HTR-8/SVneo (cell line): Measurements from ENCODE around the gene TRAFD1.
"Not testable (repeated sequence)": the region's sequence is repeated elsewhere in the genome, so short reads cannot be mapped to it uniquely, and the experiment has no call there.

ENCODE experiments used
- DNase-seq: peaks from one replicate; pipeline ENCODE4 v3.0.0; 2011; ENCODE audit warnings: low spot score, mixed read lengths; ENCODE audit not compliant: insufficient read length
- FAIRE-seq: peaks from 2 replicates; lab custom pipeline; 2011; peaks lifted over from hg19 to GRCh38; lab: Jason Lieb, UNC

TRAFD1 gene, protein sequence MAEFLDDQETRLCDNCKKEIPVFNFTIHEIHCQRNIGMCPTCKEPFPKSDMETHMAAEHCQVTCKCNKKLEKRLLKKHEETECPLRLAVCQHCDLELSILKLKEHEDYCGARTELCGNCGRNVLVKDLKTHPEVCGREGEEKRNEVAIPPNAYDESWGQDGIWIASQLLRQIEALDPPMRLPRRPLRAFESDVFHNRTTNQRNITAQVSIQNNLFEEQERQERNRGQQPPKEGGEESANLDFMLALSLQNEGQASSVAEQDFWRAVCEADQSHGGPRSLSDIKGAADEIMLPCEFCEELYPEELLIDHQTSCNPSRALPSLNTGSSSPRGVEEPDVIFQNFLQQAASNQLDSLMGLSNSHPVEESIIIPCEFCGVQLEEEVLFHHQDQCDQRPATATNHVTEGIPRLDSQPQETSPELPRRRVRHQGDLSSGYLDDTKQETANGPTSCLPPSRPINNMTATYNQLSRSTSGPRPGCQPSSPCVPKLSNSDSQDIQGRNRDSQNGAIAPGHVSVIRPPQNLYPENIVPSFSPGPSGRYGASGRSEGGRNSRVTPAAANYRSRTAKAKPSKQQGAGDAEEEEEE

DNA sequence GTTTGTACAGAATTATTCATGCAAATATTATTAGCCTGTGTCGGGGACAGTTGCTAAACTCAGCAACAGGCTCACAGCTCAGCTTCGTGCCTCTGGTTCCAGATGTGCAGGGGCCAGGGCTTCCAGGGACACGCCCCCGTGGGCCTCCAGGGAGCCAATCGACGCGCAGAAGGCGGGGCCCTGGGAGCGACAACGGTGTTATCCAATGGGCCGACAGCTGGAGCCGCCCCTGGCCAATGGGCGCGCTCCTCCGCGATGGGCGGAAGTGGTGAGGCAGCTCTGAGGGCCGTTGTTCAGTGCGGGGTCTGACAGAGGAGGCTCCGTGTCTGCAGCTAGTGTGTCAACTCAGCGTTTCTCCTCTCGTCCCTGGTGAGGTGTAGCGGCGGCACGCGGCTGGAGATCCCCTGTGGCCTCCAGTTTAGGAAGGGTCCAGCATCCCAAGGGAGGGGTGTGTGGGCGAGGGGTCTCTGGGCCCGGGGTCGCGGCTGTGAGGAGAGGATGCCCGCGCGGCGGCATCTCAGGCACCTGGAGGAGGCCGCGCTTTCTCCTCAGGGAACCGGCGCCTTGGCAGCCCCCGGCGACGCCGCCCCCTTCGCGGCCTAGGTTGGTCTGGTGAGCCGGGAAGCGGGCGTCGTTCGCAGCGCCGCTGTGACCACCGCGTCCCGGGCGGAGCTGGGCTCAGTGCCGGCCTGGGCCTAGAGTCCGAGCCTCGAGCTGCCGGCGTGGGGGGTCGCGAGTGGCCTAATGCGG, at the start of gene TRAFD1:
Gene TRAFD1 (plus strand): TSS at position 311 of the 750 bp plus-strand sequence. CDS start 4,963 bp downstream, outside the sequence.
- FAIRE-seq = peak; percentile 96
- peak; percentile 99 for DNase-seq

DNA sequence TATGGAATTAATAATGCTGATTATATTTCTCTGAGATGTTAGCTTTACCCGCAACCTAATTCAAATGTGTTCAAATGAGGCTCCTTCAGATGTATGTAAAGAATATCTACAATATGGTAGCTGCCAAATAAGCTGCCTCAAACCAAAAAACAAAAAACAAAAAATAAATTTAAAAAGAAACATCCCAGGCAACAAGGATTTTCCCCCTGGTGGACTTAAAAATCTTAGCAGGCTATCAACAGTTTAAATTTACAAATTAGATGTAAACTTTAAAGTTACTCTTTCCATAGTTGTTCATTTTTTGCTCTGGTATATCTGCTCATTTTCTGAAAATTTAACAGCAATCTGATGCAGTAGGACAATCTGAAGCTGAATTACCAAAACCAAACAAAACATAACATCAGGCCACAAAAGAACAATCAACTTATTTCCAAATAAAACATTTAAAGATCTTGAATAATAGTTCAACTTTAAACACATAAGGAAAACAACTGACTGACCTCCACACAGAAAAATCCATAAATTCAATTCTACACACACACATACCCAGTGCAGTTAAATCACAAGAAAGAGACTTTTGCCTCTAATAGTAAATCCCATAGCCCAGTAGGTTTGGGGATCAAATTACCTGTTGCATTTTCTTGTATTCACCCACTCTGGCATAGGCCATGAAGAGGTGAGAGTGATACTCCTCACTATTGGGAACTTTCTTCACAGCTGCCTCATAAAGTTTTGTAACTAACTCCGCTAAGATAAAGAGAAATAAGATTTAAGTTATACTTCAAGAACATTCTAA, 38.1 kb upstream of the TRAFD1 start:
- no peak for FAIRE-seq

DNA sequence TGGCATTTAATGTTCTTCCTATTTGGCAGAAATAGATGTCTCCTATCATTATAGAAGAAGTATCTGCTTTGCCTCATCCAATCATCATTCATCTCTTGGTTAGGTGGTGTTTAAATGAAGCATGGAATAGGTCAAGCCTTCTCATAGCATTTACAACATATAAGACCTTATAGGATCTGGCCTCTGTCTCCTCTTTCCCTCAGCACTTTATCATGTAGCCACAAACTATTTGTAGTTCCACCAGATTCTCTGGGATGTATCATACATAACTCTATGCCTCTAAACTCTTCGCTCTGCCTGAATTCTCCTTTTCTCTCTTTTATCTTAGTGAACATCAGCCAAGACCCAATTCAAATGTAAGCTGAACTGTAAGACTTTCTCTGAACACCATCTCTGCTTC, 37.5 kb upstream of the TRAFD1 start:
- no peak for DNase-seq
- FAIRE-seq = no peak

More for the DNA sequence above, 38.1 kb upstream of the TRAFD1 start:
- no peak for DNase-seq

DNA sequence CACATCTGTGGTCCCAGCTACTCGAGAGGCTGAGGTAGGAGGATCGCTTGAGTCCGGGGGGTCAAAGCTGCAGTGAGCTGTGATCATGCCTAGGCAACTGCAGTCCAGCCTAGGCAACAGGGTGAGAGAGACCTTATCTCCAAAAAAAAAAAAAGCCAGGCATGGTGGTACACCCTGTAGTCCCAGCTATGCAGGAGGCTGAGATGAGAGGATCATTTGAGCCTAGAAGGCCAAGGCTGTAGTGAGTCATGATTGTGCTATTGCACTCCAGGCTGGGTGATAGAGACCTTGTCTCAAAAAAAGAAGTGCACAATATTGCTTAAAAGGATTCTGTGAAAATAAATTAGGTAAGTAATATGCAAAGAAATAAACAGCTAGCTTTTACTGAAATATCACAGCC, 33.8 kb upstream of the TRAFD1 start:
- FAIRE-seq = no peak
- DNase-seq = no peak

DNA sequence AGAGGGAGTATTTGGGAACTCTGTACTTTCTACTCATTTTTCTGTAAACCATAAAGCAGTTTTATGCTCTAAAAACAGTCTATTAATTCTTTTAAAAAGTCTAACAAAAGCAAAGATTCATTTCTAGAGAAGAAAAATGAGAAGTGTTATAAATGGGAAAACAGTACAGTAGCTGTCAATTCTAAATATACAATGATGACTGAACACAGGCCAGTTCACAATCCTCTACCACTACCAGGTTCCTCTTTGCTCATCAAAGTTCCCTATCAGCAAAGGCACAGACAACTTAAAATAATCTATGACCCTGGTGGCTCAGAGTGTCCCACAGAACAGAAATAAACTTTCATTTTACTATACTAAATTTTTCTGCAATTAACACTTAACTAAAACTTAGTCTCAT, 29.3 kb upstream of the TRAFD1 start:
- FAIRE-seq = no peak
- no peak for DNase-seq

DNA sequence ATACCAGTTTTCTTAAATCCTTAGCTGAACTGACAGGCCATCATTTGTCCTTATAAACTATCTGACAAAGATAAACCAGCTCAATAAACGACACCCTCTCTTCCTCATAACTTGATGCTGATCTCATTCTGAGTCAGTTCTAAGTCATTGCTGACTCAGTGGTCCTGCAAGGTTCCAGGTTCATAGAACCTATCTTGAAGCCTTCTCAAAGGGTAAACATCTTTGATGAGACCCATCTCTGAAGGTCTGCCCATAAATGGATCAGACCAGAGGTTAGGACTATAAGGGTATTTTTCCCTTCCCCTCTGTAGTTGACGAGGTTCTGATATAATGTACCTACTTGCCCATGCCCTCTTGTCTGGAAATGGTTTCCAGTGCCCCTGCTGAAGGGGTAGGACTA, 28.7 kb upstream of the TRAFD1 start:
- no peak for FAIRE-seq
- DNase-seq = no peak

DNA sequence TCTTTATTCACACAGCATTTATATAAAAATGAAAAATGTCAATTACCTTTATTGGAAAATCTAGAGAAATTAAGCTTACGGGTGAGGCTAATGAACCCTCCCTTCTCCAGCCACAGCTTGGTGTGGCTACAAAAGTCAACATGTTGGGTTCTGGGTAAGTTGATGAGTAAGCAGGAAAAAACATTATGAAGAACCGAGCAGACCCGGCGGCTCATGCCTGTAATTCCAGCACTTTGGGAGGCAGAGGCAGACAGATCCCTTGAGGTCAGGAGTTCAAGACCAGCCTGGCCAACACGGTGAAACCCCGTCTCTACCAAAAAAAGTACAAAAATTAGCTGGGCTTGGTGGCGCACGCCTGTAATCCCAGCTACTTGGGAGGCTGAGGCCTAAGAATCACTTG, 27.7 kb upstream of the TRAFD1 start:
- FAIRE-seq = no peak
- no peak for DNase-seq

DNA sequence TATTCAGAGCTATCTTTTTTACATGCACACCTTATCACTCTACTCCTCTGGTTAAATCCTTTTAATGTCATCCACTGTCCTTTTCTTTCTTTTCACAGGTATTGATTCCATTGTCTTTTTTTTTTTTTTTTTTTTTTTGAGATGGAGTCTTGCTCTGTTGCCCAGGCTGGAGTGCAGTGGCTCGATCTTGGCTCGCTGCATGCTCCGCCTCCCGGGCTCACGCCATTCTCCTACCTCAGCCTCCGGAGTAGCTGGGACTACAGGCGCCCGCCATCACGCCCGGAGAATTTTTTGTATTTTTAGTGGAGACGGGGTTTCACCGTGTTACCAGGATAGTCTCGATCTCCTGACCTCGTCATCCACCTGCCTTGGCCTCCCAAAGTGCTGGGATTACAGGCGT, 24.9 kb upstream of the TRAFD1 start:
- not testable (repeated sequence) for DNase-seq, FAIRE-seq

DNA sequence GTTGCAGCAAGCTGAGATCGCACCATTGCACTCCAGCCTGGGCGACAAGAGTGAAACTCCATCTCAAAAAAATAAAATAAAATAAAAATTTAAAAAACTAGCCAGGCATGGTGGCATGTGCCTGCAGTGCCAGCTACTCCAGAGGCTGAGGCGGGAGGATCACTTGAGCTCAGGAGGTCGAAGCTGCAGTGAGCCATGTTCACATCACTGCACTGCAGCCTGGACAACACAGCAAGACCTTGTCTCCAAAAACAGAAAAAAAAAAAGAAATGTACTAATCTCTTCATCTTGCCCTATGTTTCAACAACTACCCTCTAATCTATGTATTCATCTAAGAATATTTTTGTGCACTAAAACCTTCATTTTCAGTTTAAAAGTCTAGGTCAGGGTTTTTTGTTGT, 23.2 kb upstream of the TRAFD1 start:
- FAIRE-seq = no peak
- no peak for DNase-seq

DNA sequence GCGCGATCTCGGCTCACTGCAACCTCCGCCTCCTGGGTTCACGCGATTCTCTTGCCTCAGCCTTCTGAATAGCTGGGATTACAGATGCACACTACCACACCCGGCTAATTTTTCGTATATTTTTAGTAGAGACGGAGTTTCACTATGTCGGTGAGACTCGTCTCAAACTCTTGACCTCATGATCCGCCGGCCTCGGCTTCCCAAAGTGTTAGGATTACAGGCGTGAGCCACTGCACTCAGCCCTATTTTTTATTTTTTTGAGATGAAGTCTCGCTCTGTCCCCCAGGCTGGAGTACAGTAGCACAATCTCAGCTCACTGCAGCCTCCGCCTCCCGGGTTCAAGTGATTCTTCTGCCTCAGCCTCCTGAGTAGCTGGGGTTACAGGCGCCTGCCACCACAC, 22.6 kb upstream of the TRAFD1 start:
- not testable (repeated sequence) for FAIRE-seq, DNase-seq

DNA sequence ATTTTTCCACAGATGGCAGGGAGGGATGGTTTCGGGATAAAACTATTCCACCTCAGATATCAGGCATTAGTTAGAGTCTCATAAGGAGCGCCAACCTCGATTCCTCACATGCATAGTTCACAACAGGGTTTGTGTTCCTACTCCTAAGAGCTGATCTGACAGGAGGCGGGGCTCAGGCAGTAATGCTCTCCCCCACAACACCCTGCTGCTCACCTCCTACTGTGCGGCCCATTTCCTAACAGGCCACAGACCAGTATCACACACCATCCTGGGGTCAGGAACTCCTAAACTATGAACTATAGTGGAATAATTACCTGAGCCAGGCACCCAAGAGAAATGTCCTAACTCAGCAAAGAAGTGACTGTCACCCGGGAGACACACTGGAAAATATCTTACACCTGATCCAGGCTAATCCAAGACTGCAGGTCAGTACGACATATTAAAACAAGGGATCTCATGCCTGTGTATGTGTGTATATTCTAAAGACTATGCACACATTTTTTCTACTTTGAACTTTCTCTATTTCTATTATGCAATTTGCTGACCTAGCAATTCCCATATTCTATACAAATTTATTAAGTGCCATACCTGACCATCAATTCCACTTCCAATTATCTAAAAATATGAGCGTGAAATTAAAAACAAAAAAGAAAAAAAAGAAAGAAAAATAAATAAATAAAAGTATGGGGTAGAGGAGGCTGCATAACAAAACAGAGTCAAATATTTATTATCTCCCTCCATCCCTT, 21.4 kb upstream of the TRAFD1 start:
- DNase-seq = no peak
- no peak for FAIRE-seq

DNA sequence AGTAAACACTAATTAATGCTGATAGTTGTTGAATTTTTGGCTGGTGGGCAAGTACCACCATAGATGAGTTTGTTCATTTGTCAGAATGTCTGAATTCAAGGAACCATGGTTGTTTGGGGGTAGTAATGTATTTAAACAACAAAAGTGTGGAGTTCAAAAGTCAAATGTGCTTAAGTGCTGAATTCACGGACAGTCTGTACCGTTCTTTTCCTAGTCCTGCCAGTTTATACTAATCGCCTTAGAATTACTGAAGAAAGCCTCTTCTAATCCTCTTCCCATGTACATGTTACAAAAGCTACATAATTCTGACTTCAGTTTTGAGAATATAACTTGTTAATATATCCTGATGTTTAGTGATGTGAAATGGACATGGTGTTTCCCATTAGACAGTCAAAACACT, 19.5 kb upstream of the TRAFD1 start:
- no peak for FAIRE-seq
- DNase-seq = no peak

DNA sequence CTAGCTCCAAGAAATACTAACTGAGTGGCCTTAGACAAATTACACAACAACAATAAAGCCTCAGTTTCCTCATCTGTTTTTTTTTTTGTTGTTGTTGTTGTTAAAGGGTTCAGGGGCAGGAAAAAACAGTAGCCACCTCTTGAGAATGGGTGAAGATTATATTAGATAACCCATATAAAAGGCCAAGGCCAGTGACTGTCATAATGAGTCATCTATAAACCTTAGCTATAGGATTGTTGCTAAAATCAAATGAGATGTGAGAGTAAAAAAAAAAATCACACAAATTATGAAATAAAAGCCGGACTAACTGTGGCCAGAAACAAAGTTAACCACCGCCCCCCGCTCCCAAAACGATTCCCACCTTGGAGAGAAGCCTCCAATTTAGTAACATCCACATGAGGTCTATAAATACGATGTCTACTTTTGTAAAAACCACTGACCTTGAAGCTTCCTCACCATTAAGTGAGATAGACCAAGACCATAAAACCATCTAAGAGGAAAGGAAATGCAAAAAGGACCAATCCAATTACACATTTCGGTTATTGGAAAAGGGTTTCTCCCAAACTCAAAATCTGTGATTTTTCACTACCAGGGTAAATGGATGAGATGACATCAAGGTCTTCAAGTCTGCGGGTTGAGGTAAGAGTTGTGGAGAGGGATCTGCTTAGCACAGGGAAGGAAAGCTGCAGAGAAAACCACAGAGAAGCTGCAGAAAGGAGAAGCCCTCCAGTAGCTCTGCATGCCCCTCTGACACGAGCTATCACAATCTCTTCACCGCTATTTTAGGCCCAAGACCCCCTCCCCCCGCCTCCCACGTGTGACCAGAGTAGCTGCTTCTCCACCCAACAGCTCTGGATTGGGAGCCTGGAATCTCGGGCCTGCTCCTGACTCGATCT, 17.8 kb upstream of the TRAFD1 start:
- DNase-seq = no peak
- FAIRE-seq = no peak

DNA sequence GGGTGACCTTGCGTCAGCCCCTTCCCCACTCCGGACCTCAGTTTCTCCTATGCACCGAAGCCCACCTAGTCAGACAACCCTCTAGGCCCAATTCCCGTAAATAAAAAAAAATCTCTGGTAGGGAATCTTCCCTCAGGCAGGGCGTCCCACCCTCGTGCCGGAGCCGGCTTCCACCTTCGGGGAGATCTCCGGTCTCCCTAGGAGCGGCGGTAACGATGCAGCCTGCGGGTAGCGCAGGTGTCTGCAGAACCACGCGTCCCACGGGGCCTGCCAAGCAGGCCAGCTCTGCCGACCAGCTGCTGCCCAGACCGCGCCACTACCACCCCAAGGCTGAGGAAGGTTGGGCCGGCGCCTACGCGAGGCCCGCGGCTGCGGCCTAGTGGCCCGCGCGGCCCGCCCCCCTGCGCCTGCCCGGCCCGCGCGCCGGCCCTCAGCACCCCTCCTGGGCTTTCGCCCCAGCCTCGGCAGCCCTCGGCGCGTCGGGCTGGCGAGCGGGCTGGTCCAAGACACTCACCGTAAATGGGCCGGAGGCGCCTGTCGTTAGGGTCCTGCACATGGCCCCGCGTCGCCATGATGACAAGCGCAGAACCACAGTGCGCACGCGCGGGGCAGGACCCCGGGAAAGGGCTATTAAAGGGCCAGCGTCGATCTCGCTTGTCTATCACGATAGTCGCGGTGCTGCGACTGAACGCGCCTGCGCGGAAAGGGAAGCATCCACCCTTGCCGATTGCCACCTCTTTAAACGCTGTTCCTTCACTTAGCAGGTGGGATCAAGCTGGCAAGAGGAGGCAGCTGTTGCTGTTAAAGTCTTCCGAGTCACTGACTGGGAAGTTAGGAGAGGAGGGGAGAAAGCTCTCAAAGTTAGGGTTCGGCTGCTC, 16.9 kb upstream of the TRAFD1 start, which contains the start of gene NAA25:
Gene NAA25 (minus strand): TSS at position 582 of the 878 bp plus-strand sequence. CDS start 10 bp downstream, at position 572.
- no peak for FAIRE-seq

DNA sequence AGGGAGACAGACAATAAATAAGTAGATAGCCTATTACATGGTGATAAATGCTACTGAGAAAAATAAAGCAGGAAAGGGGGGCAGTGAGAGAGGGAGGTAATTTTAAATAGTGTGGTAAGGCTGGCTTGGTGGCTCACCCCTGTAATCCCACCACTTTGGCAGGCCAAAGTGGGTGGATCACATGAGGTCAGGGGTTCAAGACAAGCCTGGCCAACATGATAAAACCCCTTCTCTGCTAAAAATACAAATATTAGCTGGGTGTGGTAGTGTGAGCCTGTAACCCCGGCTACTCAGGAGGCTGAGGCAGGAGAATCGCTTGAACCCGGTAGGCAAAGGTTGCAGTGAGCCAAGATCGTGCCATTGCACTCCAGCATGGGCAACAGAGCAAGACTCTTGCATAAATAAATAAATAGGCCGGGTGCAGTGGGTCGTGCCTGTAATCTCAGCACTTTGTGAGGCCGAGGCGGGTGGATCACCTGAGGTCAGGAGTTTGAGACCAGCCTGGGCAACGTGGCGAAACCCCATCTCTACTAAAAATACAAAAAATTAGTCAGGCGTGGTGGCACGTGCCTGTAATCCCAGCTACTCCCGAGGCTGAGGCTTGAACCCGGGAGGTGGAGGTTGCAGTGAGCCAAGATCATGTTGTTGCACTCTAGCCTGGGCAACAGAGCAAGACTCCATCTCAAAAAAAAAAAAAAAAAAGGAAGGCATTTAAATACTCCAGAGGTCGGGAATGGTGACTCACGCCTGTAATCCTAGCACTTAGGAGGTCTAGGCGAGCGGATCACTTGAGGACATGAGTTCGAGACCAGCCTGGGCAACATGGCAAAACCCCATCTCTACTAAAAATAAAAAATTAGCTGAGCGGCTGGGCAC, 14.3 kb upstream of the TRAFD1 start:
- FAIRE-seq, DNase-seq: not testable (repeated sequence)

More for the DNA sequence above, 16.9 kb upstream of the TRAFD1 start, which contains the start of gene NAA25:
- DNase-seq = peak; percentile 93

DNA sequence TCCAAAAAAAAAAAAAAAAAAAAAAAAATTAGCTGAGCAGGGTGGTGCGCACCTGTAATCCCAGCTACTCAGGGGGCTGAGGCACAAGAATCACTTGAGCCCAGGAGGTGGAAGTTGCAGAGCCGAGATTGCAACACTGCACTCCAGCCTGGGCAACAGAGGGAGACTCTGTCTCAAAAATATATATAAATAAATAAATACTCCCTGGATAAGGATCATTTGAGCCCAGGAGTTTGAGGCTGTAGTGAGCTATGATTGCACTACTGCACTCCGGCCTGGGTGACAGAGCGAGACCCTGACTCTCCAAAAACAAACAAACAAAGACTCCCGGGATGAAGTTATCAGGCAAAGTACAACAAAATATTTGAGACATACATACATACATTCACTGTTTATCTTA, 13.4 kb upstream of the TRAFD1 start:
- no peak for DNase-seq
- no peak for FAIRE-seq
